GM12891 (cell line): ENCODE data around the gene NRXN3.

Experiments used
- DNase-seq: peaks from one replicate; pipeline ENCODE4 v3.0.0; 2011; ENCODE audit warnings: low spot score; ENCODE audit not compliant: insufficient read length
- FAIRE-seq: peaks from 2 replicates; lab custom pipeline; 2011; peaks lifted over from hg19 to GRCh38; lab: Jason Lieb, UNC
- PAX5 ChIP-seq: IDR thresholded peaks from 2 replicates; pipeline ENCODE4 v1.6.1; 2011; ENCODE audit warnings: low read length, moderate library complexity, mild to moderate bottlenecking; ENCODE audit not compliant: insufficient read depth, severe bottlenecking
- POLR2A ChIP-seq: IDR thresholded peaks from 2 replicates; pipeline ENCODE4 v1.6.1; 2011; ENCODE audit warnings: low read depth, low read length, control low read depth
- POLR2AphosphoS5 ChIP-seq: IDR thresholded peaks from 2 replicates; pipeline ENCODE4 v1.6.1; 2011; ENCODE audit warnings: low read depth, low read length, control low read depth
- POU2F2 ChIP-seq: IDR thresholded peaks from 2 replicates; pipeline ENCODE4 v1.6.1; 2011; ENCODE audit warnings: low read depth, mild to moderate bottlenecking, control low read depth, low read length, moderate library complexity
- SPI1 ChIP-seq: IDR thresholded peaks from 2 replicates; pipeline ENCODE4 v1.6.1; 2011; ENCODE audit warnings: low read depth, low read length, control low read depth
- TAF1 ChIP-seq: IDR thresholded peaks from 2 replicates; pipeline ENCODE4 v1.6.1; 2011; ENCODE audit warnings: low read depth, low read length, control low read depth

The NRXN3 gene

GRCh38 chr14:78863143-78863542, 693.0 kb downstream of the NRXN3 start:
- FAIRE-seq (no peak), DNase-seq (no peak)
- TF ChIP-seq PAX5 (no peak), POU2F2 (no peak), POLR2AphosphoS5 (no peak), POLR2A (no peak), TAF1 (no peak), SPI1 (no peak)

GRCh38 chr14:78872837-78873236, 702.7 kb downstream of the NRXN3 start:
- FAIRE-seq: no peak
- no peak for TF ChIP-seq POLR2AphosphoS5
- no peak for TF ChIP-seq POU2F2
- TF ChIP-seq PAX5: no peak
- no peak for TF ChIP-seq TAF1
- no peak for TF ChIP-seq SPI1
- no peak for TF ChIP-seq POLR2A
- DNase-seq: no peak

GRCh38 chr14:78873581-78873980, 703.4 kb downstream of the NRXN3 start:
- TF ChIP-seq POLR2A (no peak), PAX5 (no peak), POLR2AphosphoS5 (no peak), TAF1 (no peak), POU2F2 (no peak), SPI1 (no peak)
- no peak for DNase-seq
- FAIRE-seq: no peak

GRCh38 chr14:78875049-78875448, 704.9 kb downstream of the NRXN3 start:
- DNase-seq: no peak

GRCh38 chr14:78885884-78886283, 715.7 kb downstream of the NRXN3 start:
- no peak for FAIRE-seq
- TF ChIP-seq SPI1: no peak

More at GRCh38 chr14:78875049-78875448, 704.9 kb downstream of the NRXN3 start:
- TF ChIP-seq SPI1 (no peak), POLR2A (no peak), POU2F2 (no peak)
- no peak for FAIRE-seq

GRCh38 chr14:78897443-78897842, 727.3 kb downstream of the NRXN3 start:
- no peak for DNase-seq
- no peak for FAIRE-seq
- TF ChIP-seq SPI1 (no peak), POLR2A (no peak), TAF1 (no peak), POU2F2 (no peak), POLR2AphosphoS5 (no peak), PAX5 (no peak)

More at GRCh38 chr14:78885884-78886283, 715.7 kb downstream of the NRXN3 start:
- DNase-seq: no peak

- no peak for TF ChIP-seq POLR2AphosphoS5
- TF ChIP-seq POLR2A: no peak
- no peak for TF ChIP-seq TAF1
- no peak for TF ChIP-seq PAX5
- no peak for TF ChIP-seq SPI1
- no peak for TF ChIP-seq POU2F2
- FAIRE-seq: no peak
- DNase-seq: no peak
Measured at GRCh38 chr14:78902010-78902623, 731.9 kb downstream of the NRXN3 start.

- TF ChIP-seq POLR2AphosphoS5: no peak
- TF ChIP-seq PAX5: no peak
- TF ChIP-seq TAF1: no peak
- TF ChIP-seq SPI1: no peak
- no peak for TF ChIP-seq POLR2A
- no peak for TF ChIP-seq POU2F2
- DNase-seq (no peak), FAIRE-seq (no peak)
Measured at GRCh38 chr14:78904094-78904493, 733.9 kb downstream of the NRXN3 start.

- no peak for FAIRE-seq
- DNase-seq: no peak
- TF ChIP-seq POLR2A (no peak), PAX5 (no peak), TAF1 (no peak), SPI1 (no peak), POLR2AphosphoS5 (no peak), POU2F2 (no peak)
Measured at GRCh38 chr14:78917462-78917861, 747.3 kb downstream of the NRXN3 start.

- TF ChIP-seq PAX5 (no peak), POLR2A (no peak), SPI1 (no peak), POLR2AphosphoS5 (no peak), TAF1 (no peak), POU2F2 (no peak)
- DNase-seq (no peak), FAIRE-seq (no peak)
Measured at GRCh38 chr14:78921856-78922255, 751.7 kb downstream of the NRXN3 start.
